ENCODE measurements around the gene HIPK1.
"Not testable (repeated sequence)": the region's sequence is repeated elsewhere in the genome, so short reads cannot be mapped to it uniquely, and the experiment has no call there.

HIPK1 gene

GRCh38 chr1:113946112-113946511 lies 17.0 kb downstream of the HIPK1 start:
- no peak for DNase-seq

GRCh38 chr1:113946678-113947387 lies 17.7 kb downstream of the HIPK1 start:
- DNase-seq: peak; percentile 28

GRCh38 chr1:113947388-113948107 lies 18.4 kb downstream of the HIPK1 start:
- no peak for DNase-seq

GRCh38 chr1:113948151-113948550 lies 19.0 kb downstream of the HIPK1 start:
- not testable (repeated sequence) for DNase-seq

GRCh38 chr1:113949007-113949406 lies 19.9 kb downstream of the HIPK1 start:
- DNase-seq: peak; percentile 48

- no peak for DNase-seq
Measured at GRCh38 chr1:113950908-113951307, 21.8 kb downstream of the HIPK1 start.

- no peak for DNase-seq
Measured at GRCh38 chr1:113951719-113952118, 22.6 kb downstream of the HIPK1 start.

GRCh38 chr1:113957984-113958383 lies 28.9 kb downstream of the HIPK1 start:
- DNase-seq: no peak

GRCh38 chr1:113958691-113959090 lies 29.6 kb downstream of the HIPK1 start:
- no peak for DNase-seq

GRCh38 chr1:113963281-113963906 lies 34.3 kb downstream of the HIPK1 start:
- DNase-seq: no peak

- no peak for DNase-seq
Measured at GRCh38 chr1:113965703-113966412, 36.7 kb downstream of the HIPK1 start.

- DNase-seq: no peak
Measured at GRCh38 chr1:113972954-113973353, 43.8 kb downstream of the HIPK1 start.

- DNase-seq: no peak
Measured at GRCh38 chr1:113975211-113975895, 46.2 kb downstream of the HIPK1 start.

GRCh38 chr1:113976609-113977278 lies 47.6 kb downstream of the HIPK1 start:
- DNase-seq: peak; percentile 69

GRCh38 chr1:113977906-113978305 lies 48.8 kb downstream of the HIPK1 start:
- DNase-seq: no peak

- DNase-seq: peak; percentile 97
Measured at GRCh38 chr1:113978863-113979702, 50.0 kb downstream of the HIPK1 start, which contains the start of gene OLFML3. Gene OLFML3 (plus strand): TSS chr1:113979474. CDS start chr1:113979517, 43 bp downstream.

- peak; percentile 83 for DNase-seq
Measured at GRCh38 chr1:113980110-113980509, 51.0 kb downstream of the HIPK1 start.

GRCh38 chr1:113981962-113982931 lies 53.1 kb downstream of the HIPK1 start:
- DNase-seq: peak; percentile 56

GRCh38 chr1:113982949-113983348 lies 53.8 kb downstream of the HIPK1 start:
- no peak for DNase-seq

GRCh38 chr1:113983391-113983790 lies 54.3 kb downstream of the HIPK1 start:
- peak; percentile 42 for DNase-seq
